A549 (cell line): ENCODE results near the gene SH3PXD2A. TPM values are rescaled to one million over a fixed set of nuclear protein-coding genes. Genes with fewer than 3 reads are reported as not detected.

ENCODE experiments used
- ATAC-seq, 2 experiments: fragments of 200-7000 bp in 1 of 2; fragments of >200 bp in 1 of 2; cut with Nextera tagmentation in 1 of 2; cut with Tn5 transposase in 1 of 2; 3 replicates each; pipeline versions ENCODE4 v1.8.0 to v1.9.1; 2018 to 2020; ENCODE audit warnings: mild to moderate bottlenecking in 1 of 2, moderate library complexity in 1 of 2
- CTCF ChIA-PET: fragments of 300-600 bp; sonication (Branson Sonifier 250); formaldehyde crosslinking; extraction: SDS; loops from one replicate; lab custom pipeline; 2021; ENCODE audit warnings: antibody characterized with exemption, inconsistent platforms; lab: Yijun Ruan, JAX
- POLR2A ChIA-PET: fragments of 350-600 bp; formaldehyde crosslinking; extraction: SDS; loops from one replicate; lab custom pipeline; 2021; ENCODE audit warnings: antibody characterized with exemption, inconsistent platforms; lab: Yijun Ruan, JAX
- DNase-seq, 2 experiments: peaks; one replicate each; pipeline versions ENCODE4 v3.0.0 to v3.0.0-alpha.2; 2011 to 2016; ENCODE audit warnings: low read depth in 1 of 2, low spot score in 1 of 2
- FAIRE-seq: peaks from 2 replicates; lab custom pipeline; 2011; peaks lifted over from hg19 to GRCh38; lab: Jason Lieb, UNC
- H3K27ac ChIP-seq, 2 experiments: fragments of >200 bp; sonication (Bioruptor Twin); formaldehyde crosslinking; 3 replicates each; pipeline ENCODE4 v1.5.1; 2016 to 2017
- H3K4me1 ChIP-seq: fragments of >200 bp; sonication (Bioruptor Twin); formaldehyde crosslinking; 3 replicates; pipeline ENCODE4 v1.6.1; 2016
- H3K4me2 ChIP-seq: fragments of >200 bp; sonication (Bioruptor Twin); formaldehyde crosslinking; 3 replicates; pipeline ENCODE4 v1.6.1; 2016
- H3K4me3 ChIP-seq: fragments of >200 bp; sonication (Bioruptor Twin); formaldehyde crosslinking; 3 replicates; pipeline ENCODE4 v1.5.1; 2016
- H3K9me3 ChIP-seq: fragments of >200 bp; sonication (Bioruptor Twin); formaldehyde crosslinking; 3 replicates; pipeline ENCODE4 v1.6.1; 2016
- CBX2 ChIP-seq: fragments of 200-600 bp; sonication (generic); IDR thresholded peaks from 2 replicates; pipeline ENCODE4 v1.6.1; 2016; ENCODE audit warnings: low read depth, mild to moderate bottlenecking, borderline replicate concordance
- CEBPB ChIP-seq, 2 experiments: fragments of >200 bp in 1 of 2; sonication (Bioruptor Twin) in 1 of 2; formaldehyde crosslinking in 1 of 2; IDR thresholded peaks; 2 replicates each; pipeline ENCODE4 v1.6.1; 2012 to 2016
- CHD2 ChIP-seq: fragments of 150-350 bp; IDR thresholded peaks from 2 replicates; pipeline ENCODE4 v1.6.1; 2014; ENCODE audit warnings: low read length; ENCODE audit not compliant: partially characterized antibody
- CHD4 ChIP-seq: fragments of 200-600 bp; sonication (generic); IDR thresholded peaks from 2 replicates; pipeline ENCODE4 v1.6.1; 2016; ENCODE audit warnings: antibody characterized with exemption, mild to moderate bottlenecking, borderline replicate concordance
- EP300 ChIP-seq, 2 experiments: fragments of >200 bp; sonication (Bioruptor Twin); formaldehyde crosslinking; IDR thresholded peaks; 2 replicates in 1 of 2; 3 replicates in 1 of 2; pipeline ENCODE4 v1.6.1; 2016 to 2017
- FOSB ChIP-seq: fragments of 250-450 bp; sonication (Bioruptor Pico); IDR thresholded peaks from 2 replicates; pipeline ENCODE4 v1.5.0; 2020; ENCODE audit warnings: mild to moderate bottlenecking, moderate library complexity
- HEYL ChIP-seq: fragments of 250-450 bp; sonication (Bioruptor Pico); IDR thresholded peaks from 2 replicates; pipeline ENCODE4 v1.8.0; 2021; ENCODE audit warnings: mild to moderate bottlenecking, moderate library complexity
- HOXA7 ChIP-seq: fragments of 250-450 bp; sonication (Bioruptor Pico); IDR thresholded peaks from 2 replicates; pipeline ENCODE4 v1.5.0; 2020; ENCODE audit warnings: mild to moderate bottlenecking, moderate library complexity
- KDM1A ChIP-seq: fragments of 200-600 bp; sonication (generic); IDR thresholded peaks from 2 replicates; pipeline ENCODE4 v1.6.1; 2016; ENCODE audit warnings: low read depth, mild to moderate bottlenecking
- MAFK ChIP-seq: fragments of 450-650 bp; IDR thresholded peaks from 2 replicates; pipeline ENCODE4 v1.6.1; 2014; ENCODE audit not compliant: partially characterized antibody
- NFE2L2 ChIP-seq: fragments of 150-350 bp; conservative IDR thresholded peaks from 2 replicates; pipeline ENCODE4 v1.6.1; 2014; ENCODE audit warnings: low read length
- NPAS2 ChIP-seq: fragments of 250-450 bp; sonication (Bioruptor Pico); IDR thresholded peaks from 2 replicates; pipeline ENCODE4 v1.8.0; 2022; ENCODE audit warnings: mild to moderate bottlenecking, moderate library complexity, borderline replicate concordance
- NR3C1 ChIP-seq: fragments of >200 bp; sonication (Bioruptor Twin); formaldehyde crosslinking; IDR thresholded peaks from 3 replicates; pipeline ENCODE4 v1.6.1; 2017
- PHF8 ChIP-seq: fragments of 200-600 bp; sonication (generic); IDR thresholded peaks from 2 replicates; pipeline ENCODE4 v1.6.1; 2016; ENCODE audit warnings: low read depth, mild to moderate bottlenecking, antibody characterized with exemption, moderate library complexity, borderline replicate concordance
- RAD21 ChIP-seq, 2 experiments: fragments of >200 bp in 1 of 2; sonication (Bioruptor Twin) in 1 of 2; formaldehyde crosslinking in 1 of 2; IDR thresholded peaks in 1 of 2; conservative IDR thresholded peaks in 1 of 2; 2 replicates in 1 of 2; 3 replicates in 1 of 2; pipeline ENCODE4 v1.6.1; 2012 to 2018; ENCODE audit warnings: inconsistent platforms in 1 of 2
- RARB ChIP-seq: fragments of 250-450 bp; sonication (Bioruptor Pico); IDR thresholded peaks from 2 replicates; pipeline ENCODE4 v1.8.0; 2021; ENCODE audit warnings: mild to moderate bottlenecking, moderate library complexity
- RFX5 ChIP-seq: fragments of 450-650 bp; IDR thresholded peaks from 2 replicates; pipeline ENCODE4 v1.7.1; 2014; ENCODE audit warnings: antibody characterized with exemption, mild to moderate bottlenecking, moderate library complexity
- RNF2 ChIP-seq: fragments of 200-600 bp; sonication (generic); IDR thresholded peaks from 2 replicates; pipeline ENCODE4 v1.6.1; 2016; ENCODE audit warnings: low read depth, mild to moderate bottlenecking, antibody characterized with exemption, moderate library complexity, borderline replicate concordance
- SMC3 ChIP-seq: fragments of >200 bp; sonication (Bioruptor Twin); formaldehyde crosslinking; IDR thresholded peaks from 3 replicates; pipeline ENCODE4 v1.6.1; 2018; ENCODE audit warnings: inconsistent platforms
- USF2 ChIP-seq: fragments of 450-650 bp; IDR thresholded peaks from 2 replicates; pipeline ENCODE4 v1.6.1; 2014; ENCODE audit warnings: antibody characterized with exemption
- ZFP36 ChIP-seq: fragments of 450-650 bp; IDR thresholded peaks from 2 replicates; pipeline ENCODE4 v1.6.1; 2014; ENCODE audit warnings: borderline replicate concordance; ENCODE audit not compliant: partially characterized antibody
- ZSCAN20 ChIP-seq: fragments of 250-450 bp; sonication (Bioruptor Pico); IDR thresholded peaks from 2 replicates; pipeline ENCODE4 v1.8.0; 2022; ENCODE audit warnings: mild to moderate bottlenecking, moderate library complexity
- WGBS: methylation state at CpG from one replicate; pipeline ENCODE4 v1.1.6; 2017; ENCODE audit errors: missing lambda C conversion rate; 5-methylcytosine and 5-hydroxymethylcytosine counted together
- polyA plus RNA-seq, 4 experiments: library from polyadenylated mRNA; depleted of rRNA in 3 of 4; stranded (reverse); fragments of >200 nt; fragmentation: RNase III in 1 of 4; extraction: RNeasy Plus Mini Kit Qiagen cat#74134 plus additional on column Dnase treatment in 1 of 4; gene quantifications; 2 replicates in 3 of 4; 3 replicates in 1 of 4; pipeline ENCODE4 v1.2.3, GENCODE V29; 2011 to 2017
- TF ChIP-seq, protein P1 (sequence below): fragments of 250-450 bp; sonication (Bioruptor Pico); IDR thresholded peaks from 2 replicates; pipeline ENCODE4 v1.5.0; 2021; ENCODE audit warnings: mild to moderate bottlenecking, moderate library complexity, borderline replicate concordance

The SH3PXD2A gene
- polyA plus RNA-seq, 2 of the 4 experiments (the other 2 are of a cell fraction), result 2.4 to 3.9 TPM

DNA sequence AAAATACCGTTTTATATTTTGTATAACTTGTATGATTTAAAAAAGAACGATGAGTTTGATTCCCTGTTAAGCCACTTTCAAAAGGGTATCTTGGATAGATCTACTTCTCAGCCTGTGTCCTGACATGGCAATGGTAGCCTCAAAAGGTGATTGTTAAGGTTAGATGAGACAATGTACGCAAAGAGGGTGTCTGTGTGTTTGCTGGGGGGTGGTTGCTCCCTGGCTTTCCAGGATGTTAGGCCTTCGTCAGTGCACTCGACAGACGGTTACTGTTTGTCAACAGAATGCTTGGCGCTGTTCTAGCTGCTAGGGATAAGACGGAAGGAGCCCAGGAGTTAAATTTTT is 271.5 kb downstream of the SH3PXD2A start:
- Histone ChIP-seq H3K4me3 (no peak overlapping the region), H3K27ac (no peak overlapping the region), H3K4me2 (no peak overlapping the region), H3K9me3 (no peaks in the 10 kb centered on the region), H3K4me1 (peaks cover 4% of the 10 kb centered on the region)
- POLR2A ChIA-PET, result no interaction called here
- FAIRE-seq (no peak), DNase-seq (no peak), ATAC-seq (no peak)
- WGBS, result 75% methylated on average over 8 of the region's 8 CpGs
- TF ChIP-seq NR3C1 (no peak), ZFP36 (no peak), PHF8 (no peak)
- CTCF ChIA-PET, result interaction anchor here (4.0 to 10.5 kb wide), 3 partner anchors 7 to 19 kb away, joined by 24 to 100 read pairs (median 33); no protein-coding TSS in a partner anchor

GRCh38 chr10:103582331-103583123 is 272.8 kb downstream of the SH3PXD2A start:
- Histone ChIP-seq H3K4me2 (no peak overlapping the region), H3K4me3 (no peak overlapping the region), H3K4me1 (peaks cover 10% of the 10 kb centered on the region), H3K9me3 (no peaks in the 10 kb centered on the region), H3K27ac (no peak overlapping the region)
- ChIA-PET CTCF (interaction anchor here (0.6 to 10.5 kb wide), 6 partner anchors 8 to 171 kb away, joined by 3 to 100 read pairs (median 14); no protein-coding TSS in a partner anchor), POLR2A (no interaction called here)
- 81% methylated on average over 13 of the region's 13 CpGs for WGBS
- DNase-seq, result no peak
- no peak for FAIRE-seq
- ATAC-seq, result no peak
- TF ChIP-seq HOXA7 (CRISPR knock-in tag) (no peak), NFE2L2 (no peak), ZSCAN20 (CRISPR knock-in tag) (no peak), CBX2 (no peak), FOSB (CRISPR knock-in tag) (no peak), EP300 (IDR thresholded peaks at IDR 0.05) (no peak), RFX5 (no peak), RARB (CRISPR knock-in tag) (no peak), RAD21 (conservative IDR thresholded peaks at IDR 0.05 in 1 of 2, IDR thresholded peaks at IDR 0.05 in 1 of 2) (no peak), RNF2 (no peak), SMC3 (no peak)

GRCh38 chr10:103581499-103581898 is 273.9 kb downstream of the SH3PXD2A start:
- DNase-seq (no peak), FAIRE-seq (no peak)
- POLR2A ChIA-PET, result no interaction called here
- no peak overlapping the region for H3K27ac ChIP-seq
- no peak overlapping the region for H3K4me2 ChIP-seq
- H3K4me1 ChIP-seq, result peaks cover 17% of the 10 kb centered on the region
- H3K9me3 ChIP-seq, result no peaks in the 10 kb centered on the region
- H3K4me3 ChIP-seq, result no peak overlapping the region
- TF ChIP-seq FOSB (CRISPR knock-in tag) (no peak), USF2 (no peak), CEBPB (IDR thresholded peaks at IDR 0.05) (no peak), EP300 (IDR thresholded peaks at IDR 0.05) (no peak), RARB (CRISPR knock-in tag) (no peak), CHD4 (no peak), KDM1A (peak; percentile 60; the same call in 1 of the 2 replicates), HEYL (CRISPR knock-in tag) (no peak)
- TF ChIP-seq, all 56 proteins: peak for 1
- CTCF ChIA-PET, result interaction anchor here (0.9 to 10.5 kb wide), 6 partner anchors 9 to 680 kb away, joined by 3 to 100 read pairs (median 14); no protein-coding TSS in a partner anchor
- no peak for ATAC-seq

DNA sequence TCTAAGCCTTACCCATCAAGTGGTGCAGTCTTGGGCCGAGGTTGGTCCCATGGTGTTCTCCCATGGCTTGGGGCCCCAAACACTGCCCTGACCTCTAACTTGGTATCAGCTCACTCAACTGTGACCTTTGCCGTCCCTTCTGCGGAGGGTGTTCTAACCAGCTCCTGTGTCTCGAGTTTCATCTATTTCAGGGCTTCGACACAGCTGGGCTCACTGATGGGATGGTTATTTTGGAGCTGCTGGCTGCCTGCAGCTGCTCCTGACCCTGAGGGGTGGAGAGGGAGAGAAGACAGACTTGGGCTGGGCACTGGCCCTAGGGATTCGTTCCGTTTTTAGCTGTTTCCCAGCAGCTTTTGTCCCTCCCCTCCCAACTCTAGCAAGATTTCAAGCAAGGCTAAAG is 274.9 kb downstream of the SH3PXD2A start:
- H3K27ac ChIP-seq, result no peak overlapping the region
- POLR2A ChIA-PET, result no interaction called here
- H3K4me2 ChIP-seq, result no peak overlapping the region
- peaks cover 28% of the 10 kb centered on the region for H3K4me1 ChIP-seq
- no peak overlapping the region for H3K4me3 ChIP-seq
- WGBS, result 78% methylated on average over 7 of the region's 7 CpGs
- CTCF ChIA-PET, result interaction anchor here (0.9 to 10.5 kb wide), 5 partner anchors 10 to 679 kb away, joined by 3 to 100 read pairs (median 24); no protein-coding TSS in a partner anchor
- DNase-seq (no peak), FAIRE-seq (no peak), ATAC-seq (no peak)
- no peaks in the 10 kb centered on the region for H3K9me3 ChIP-seq
- TF ChIP-seq MAFK, result no peak
- TF ChIP-seq, protein P1, sequence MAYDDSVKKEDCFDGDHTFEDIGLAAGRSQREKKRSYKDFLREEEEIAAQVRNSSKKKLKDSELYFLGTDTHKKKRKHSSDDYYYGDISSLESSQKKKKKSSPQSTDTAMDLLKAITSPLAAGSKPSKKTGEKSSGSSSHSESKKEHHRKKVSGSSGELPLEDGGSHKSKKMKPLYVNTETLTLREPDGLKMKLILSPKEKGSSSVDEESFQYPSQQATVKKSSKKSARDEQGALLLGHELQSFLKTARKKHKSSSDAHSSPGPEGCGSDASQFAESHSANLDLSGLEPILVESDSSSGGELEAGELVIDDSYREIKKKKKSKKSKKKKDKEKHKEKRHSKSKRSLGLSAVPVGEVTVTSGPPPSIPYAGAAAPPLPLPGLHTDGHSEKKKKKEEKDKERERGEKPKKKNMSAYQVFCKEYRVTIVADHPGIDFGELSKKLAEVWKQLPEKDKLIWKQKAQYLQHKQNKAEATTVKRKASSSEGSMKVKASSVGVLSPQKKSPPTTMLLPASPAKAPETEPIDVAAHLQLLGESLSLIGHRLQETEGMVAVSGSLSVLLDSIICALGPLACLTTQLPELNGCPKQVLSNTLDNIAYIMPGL (CRISPR knock-in tag), result no peak
- no peak for TF ChIP-seq NR3C1
- TF ChIP-seq NPAS2 (CRISPR knock-in tag), result no peak
- no peak for TF ChIP-seq CHD2
- TF ChIP-seq CBX2, result no peak
